ENCODE measurements around the gene RNF214.

GRCh38 chr11:117219995-117220394 is 12.5 kb upstream of the RNF214 start:
- TF ChIP-seq, protein P1, sequence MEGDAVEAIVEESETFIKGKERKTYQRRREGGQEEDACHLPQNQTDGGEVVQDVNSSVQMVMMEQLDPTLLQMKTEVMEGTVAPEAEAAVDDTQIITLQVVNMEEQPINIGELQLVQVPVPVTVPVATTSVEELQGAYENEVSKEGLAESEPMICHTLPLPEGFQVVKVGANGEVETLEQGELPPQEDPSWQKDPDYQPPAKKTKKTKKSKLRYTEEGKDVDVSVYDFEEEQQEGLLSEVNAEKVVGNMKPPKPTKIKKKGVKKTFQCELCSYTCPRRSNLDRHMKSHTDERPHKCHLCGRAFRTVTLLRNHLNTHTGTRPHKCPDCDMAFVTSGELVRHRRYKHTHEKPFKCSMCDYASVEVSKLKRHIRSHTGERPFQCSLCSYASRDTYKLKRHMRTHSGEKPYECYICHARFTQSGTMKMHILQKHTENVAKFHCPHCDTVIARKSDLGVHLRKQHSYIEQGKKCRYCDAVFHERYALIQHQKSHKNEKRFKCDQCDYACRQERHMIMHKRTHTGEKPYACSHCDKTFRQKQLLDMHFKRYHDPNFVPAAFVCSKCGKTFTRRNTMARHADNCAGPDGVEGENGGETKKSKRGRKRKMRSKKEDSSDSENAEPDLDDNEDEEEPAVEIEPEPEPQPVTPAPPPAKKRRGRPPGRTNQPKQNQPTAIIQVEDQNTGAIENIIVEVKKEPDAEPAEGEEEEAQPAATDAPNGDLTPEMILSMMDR (optimal IDR thresholded peaks at IDR 0.05 in 1 of 3, IDR thresholded peaks at IDR 0.05 in 1 of 3, conservative IDR thresholded peaks at IDR 0.05 in 1 of 3; ENCODE audit: extremely low read depth in 1 of 3, insufficient read depth in 2 of 3, low read length in 3 of 3) = no peak
- TF ChIP-seq EZH2 (IDR thresholded peaks at IDR 0.05; ENCODE audit: low read length) = no peak

Data from keratinocyte (primary cell).